Subcutaneous abdominal adipose tissue (tissue), 5 donors: ENCODE measurements around the gene SH2D1B.
"Not testable (repeated sequence)": the region's sequence is repeated elsewhere in the genome, so short reads cannot be mapped to it uniquely, and the experiment has no call there.

Experiments used
- H3K27ac ChIP-seq: one replicate; pipeline ENCODE4 v1.7.0; 2013; ENCODE audit warnings: low read depth, mild to moderate bottlenecking, inconsistent platforms, low read length, moderate library complexity
- H3K27me3 ChIP-seq, 5 donors: one replicate each; pipeline ENCODE4 v1.7.0; 2013; ENCODE audit warnings: low read length in 5 of 5, inconsistent platforms in 1 of 5; ENCODE audit not compliant: control insufficient read depth in 5 of 5, insufficient read depth in 4 of 5
- H3K36me3 ChIP-seq, 5 donors: one replicate each; pipeline ENCODE4 v1.7.0; 2013; ENCODE audit warnings: low read length in 5 of 5; ENCODE audit not compliant: control insufficient read depth in 5 of 5, insufficient read depth in 5 of 5
- H3K4me1 ChIP-seq, 5 donors: one replicate each; pipeline ENCODE4 v1.7.0; 2013; ENCODE audit warnings: low read length in 5 of 5, mild to moderate bottlenecking in 3 of 5, moderate library complexity in 1 of 5; ENCODE audit not compliant: control insufficient read depth in 5 of 5, insufficient read depth in 5 of 5
- H3K4me3 ChIP-seq, 5 donors: one replicate each; pipeline ENCODE4 v1.7.0; 2013; ENCODE audit warnings: low read length in 5 of 5, low read depth in 1 of 5
- H3K9ac ChIP-seq, 5 donors: one replicate each; pipeline ENCODE4 v1.7.0; 2013; ENCODE audit warnings: low read length in 5 of 5, mild to moderate bottlenecking in 4 of 5, moderate library complexity in 3 of 5
- H3K9me3 ChIP-seq, 5 donors: one replicate each; pipeline ENCODE4 v1.7.0; 2013; ENCODE audit warnings: low read length in 5 of 5; ENCODE audit not compliant: control insufficient read depth in 5 of 5
- donor health status: healthy.
- donor health status: healthy.
- donor health status: healthy.
- donor health status: healthy.
- donor health status: healthy.

Gene SH2D1B

GRCh38 chr1:162357681-162358266 lies 54.2 kb downstream of the SH2D1B start:
- H3K27ac ChIP-seq: no peak overlapping the region
- H3K9ac ChIP-seq: no peak overlapping the region
- H3K4me1 ChIP-seq: peaks cover 0 to 24% (median 5%) of the 10 kb centered on the region in 5 donors
- H3K27me3 ChIP-seq: no peaks in the 10 kb centered on the region
- H3K9me3 ChIP-seq: no peaks in the 10 kb centered on the region
- no peak overlapping the region for H3K4me3 ChIP-seq
- H3K36me3 ChIP-seq: peaks cover 0 to 10% (median 0%) of the 10 kb centered on the region in 5 donors

GRCh38 chr1:162353702-162354101 lies 58.2 kb downstream of the SH2D1B start:
- Histone ChIP-seq H3K27me3 (no peaks in the 10 kb centered on the region), H3K9ac (no peak overlapping the region), H3K4me1 (peaks cover 0 to 26% (median 5%) of the 10 kb centered on the region in 5 donors), H3K4me3 (no peak overlapping the region), H3K36me3 (peaks cover 0 to 10% (median 2%) of the 10 kb centered on the region in 5 donors), H3K9me3 (no peaks in the 10 kb centered on the region), H3K27ac (no peak overlapping the region)

- Histone ChIP-seq H3K27ac (no peak overlapping the region), H3K9ac (no peak overlapping the region)
Measured at GRCh38 chr1:162353078-162353477, 58.9 kb downstream of the SH2D1B start.

GRCh38 chr1:162351874-162352273 lies 60.1 kb downstream of the SH2D1B start:
- not testable (repeated sequence) for H3K27ac ChIP-seq, H3K4me3 ChIP-seq, H3K27me3 ChIP-seq

More at GRCh38 chr1:162353078-162353477, 58.9 kb downstream of the SH2D1B start:
- Histone ChIP-seq H3K4me3 (no peak overlapping the region), H3K4me1 (peaks cover 0 to 21% (median 3%) of the 10 kb centered on the region in 5 donors), H3K36me3 (peaks cover 0 to 10% (median 2%) of the 10 kb centered on the region in 5 donors), H3K27me3 (no peaks in the 10 kb centered on the region), H3K9me3 (no peaks in the 10 kb centered on the region)

GRCh38 chr1:162351246-162351842 lies 60.6 kb downstream of the SH2D1B start:
- Histone ChIP-seq H3K36me3 (peaks cover 0 to 5% (median 0%) of the 10 kb centered on the region in 5 donors), H3K27ac (no peak overlapping the region), H3K9ac (no peak overlapping the region), H3K4me3 (no peak overlapping the region), H3K9me3 (no peaks in the 10 kb centered on the region), H3K4me1 (peaks cover 0 to 18% (median 3%) of the 10 kb centered on the region in 5 donors), H3K27me3 (no peaks in the 10 kb centered on the region)

More at GRCh38 chr1:162351874-162352273, 60.1 kb downstream of the SH2D1B start:
- H3K9ac ChIP-seq, H3K9me3 ChIP-seq, H3K36me3 ChIP-seq: not testable (repeated sequence)
- peaks cover 0 to 18% (median 3%) of the 10 kb centered on the region in 5 donors for H3K4me1 ChIP-seq

- Histone ChIP-seq H3K9ac (no peak overlapping the region), H3K9me3 (no peaks in the 10 kb centered on the region), H3K27ac (no peak overlapping the region), H3K36me3 (peaks cover 0 to 2% (median 0%) of the 10 kb centered on the region in 5 donors), H3K4me3 (no peak overlapping the region), H3K4me1 (peaks cover 0 to 18% (median 0%) of the 10 kb centered on the region in 5 donors), H3K27me3 (no peaks in the 10 kb centered on the region)
Measured at GRCh38 chr1:162349635-162350330, 62.2 kb downstream of the SH2D1B start.

GRCh38 chr1:162347281-162347680 lies 64.7 kb downstream of the SH2D1B start:
- no peaks in the 10 kb centered on the region for H3K9me3 ChIP-seq
- H3K9ac ChIP-seq: no peak overlapping the region
- H3K27me3 ChIP-seq: no peaks in the 10 kb centered on the region
- no peak overlapping the region for H3K4me3 ChIP-seq
- H3K27ac ChIP-seq: no peak overlapping the region
- H3K36me3 ChIP-seq: no peaks in the 10 kb centered on the region
- H3K4me1 ChIP-seq: peaks cover 0 to 9% (median 0%) of the 10 kb centered on the region in 5 donors
